H9 (cell line): ENCODE data around the gene ABHD17C. TPM values are rescaled to one million over a fixed set of nuclear protein-coding genes. Genes with fewer than 3 reads are reported as not detected.

Experiments used
- DNase-seq: peaks from one replicate; pipeline ENCODE4 v3.0.0-alpha.2; 2017
- H2AFZ ChIP-seq: one replicate; pipeline ENCODE4 v1.6.1; 2013; ENCODE audit warnings: mild to moderate bottlenecking, low read length, control low read depth, moderate library complexity
- H2AK5ac ChIP-seq: 2 replicates; pipeline ENCODE4 v1.6.1; 2013; ENCODE audit warnings: low read length, control low read depth, mixed read lengths; ENCODE audit not compliant: insufficient read length
- H2BK120ac ChIP-seq: one replicate; pipeline ENCODE4 v1.6.1; 2013; ENCODE audit warnings: low read depth, mild to moderate bottlenecking, low read length, control low read depth, inconsistent platforms; ENCODE audit not compliant: poor library complexity, severe bottlenecking
- H2BK12ac ChIP-seq: 2 replicates; pipeline ENCODE4 v1.6.1; 2013; ENCODE audit warnings: low read length, control low read depth, mixed read lengths, low read depth; ENCODE audit not compliant: insufficient read length
- H2BK15ac ChIP-seq: 2 replicates; pipeline ENCODE4 v1.6.1; 2013; ENCODE audit warnings: low read depth, low read length, control low read depth
- H2BK20ac ChIP-seq: one replicate; pipeline ENCODE4 v1.6.1; 2013; ENCODE audit warnings: low read depth, mild to moderate bottlenecking, low read length, control low read depth, inconsistent platforms; ENCODE audit not compliant: poor library complexity, severe bottlenecking
- H2BK5ac ChIP-seq: 2 replicates; pipeline ENCODE4 v1.6.1; 2013; ENCODE audit warnings: low read length, control low read depth, mixed read lengths; ENCODE audit not compliant: insufficient read length
- H3K14ac ChIP-seq: 2 replicates; pipeline ENCODE4 v1.6.1; 2013; ENCODE audit warnings: low read length, control low read depth; ENCODE audit not compliant: insufficient read depth
- H3K18ac ChIP-seq: 2 replicates; pipeline ENCODE4 v1.6.1; 2013; ENCODE audit warnings: low read depth, mild to moderate bottlenecking, mixed read lengths, low read length, control low read depth; ENCODE audit not compliant: insufficient read length
- H3K23ac ChIP-seq: 2 replicates; pipeline ENCODE4 v1.6.1; 2013; ENCODE audit warnings: low read length, control low read depth, mixed read lengths, low read depth; ENCODE audit not compliant: insufficient read length
- H3K23me2 ChIP-seq: 2 replicates; pipeline ENCODE4 v1.6.1; 2013; ENCODE audit warnings: low read depth, mild to moderate bottlenecking, mixed read lengths, low read length, control low read depth; ENCODE audit not compliant: insufficient read length, poor library complexity, severe bottlenecking
- H3K27ac ChIP-seq: 2 replicates; pipeline ENCODE4 v1.5.1; 2013; ENCODE audit warnings: low read length, control low read depth, mixed read lengths, low read depth; ENCODE audit not compliant: insufficient read length
- H3K27me3 ChIP-seq: 2 replicates; pipeline ENCODE4 v1.6.1; 2013; ENCODE audit warnings: low read length, control low read depth, inconsistent platforms; ENCODE audit not compliant: insufficient read depth
- H3K4ac ChIP-seq: 2 replicates; pipeline ENCODE4 v1.6.1; 2013; ENCODE audit warnings: low read depth, mild to moderate bottlenecking, control low read depth, inconsistent platforms, low read length, moderate library complexity
- H3K4me1 ChIP-seq: 2 replicates; pipeline ENCODE4 v1.6.1; 2013; ENCODE audit warnings: low read length, control low read depth, inconsistent platforms; ENCODE audit not compliant: insufficient read depth
- H3K4me2 ChIP-seq: 2 replicates; pipeline ENCODE4 v1.6.1; 2013; ENCODE audit warnings: low read length, control low read depth, mixed read lengths; ENCODE audit not compliant: insufficient read length, insufficient read depth
- H3K56ac ChIP-seq: 2 replicates; pipeline ENCODE4 v1.6.1; 2013; ENCODE audit warnings: low read depth, mild to moderate bottlenecking, mixed read lengths, low read length, control low read depth; ENCODE audit not compliant: insufficient read length
- H3K79me1 ChIP-seq: 2 replicates; pipeline ENCODE4 v1.6.1; 2013; ENCODE audit warnings: low read depth, mild to moderate bottlenecking, moderate library complexity, low read length, control low read depth, inconsistent platforms; ENCODE audit not compliant: insufficient read depth, poor library complexity, severe bottlenecking
- H3K79me2 ChIP-seq: 2 replicates; pipeline ENCODE4 v1.6.1; 2013; ENCODE audit warnings: low read length, control low read depth, inconsistent platforms; ENCODE audit not compliant: insufficient read depth
- H3K9ac ChIP-seq: 2 replicates; pipeline ENCODE4 v1.6.1; 2013; ENCODE audit warnings: low read length, control low read depth, mixed read lengths; ENCODE audit not compliant: insufficient read length; ENCODE audit errors: extremely low read depth
- H3K9me3 ChIP-seq: one replicate; pipeline ENCODE4 v1.6.1; 2013; ENCODE audit warnings: low read depth, low read length, inconsistent platforms; ENCODE audit not compliant: control insufficient read depth
- H3T11ph ChIP-seq: one replicate; pipeline ENCODE4 v1.6.1; 2013; ENCODE audit warnings: mild to moderate bottlenecking, low read length, control low read depth, inconsistent platforms
- H4K20me1 ChIP-seq: one replicate; pipeline ENCODE4 v1.6.1; 2013; ENCODE audit not compliant: control insufficient read depth, insufficient read length, insufficient read depth
- H4K5ac ChIP-seq: 2 replicates; pipeline ENCODE4 v1.6.1; 2013; ENCODE audit warnings: low read depth, mild to moderate bottlenecking, mixed read lengths, low read length, control low read depth; ENCODE audit not compliant: insufficient read length
- H4K8ac ChIP-seq: replicated peaks from 2 replicates; pipeline ENCODE4 v1.6.1; 2013; ENCODE audit warnings: low read length, control low read depth, mixed read lengths, low read depth; ENCODE audit not compliant: insufficient read length
- H4K91ac ChIP-seq: 2 replicates; pipeline ENCODE4 v1.6.1; 2013; ENCODE audit warnings: low read depth, mild to moderate bottlenecking, moderate library complexity, mixed read lengths, low read length, control low read depth; ENCODE audit not compliant: insufficient read length
- H3K27ac Mint-ChIP-seq, 3 experiments: 2 replicates in 2 of 3; 3 replicates in 1 of 3; pipeline ENCODE4 v1.8.0; 2020 to 2021; ENCODE audit warnings: mixed read lengths in 3 of 3, mild to moderate bottlenecking in 1 of 3, moderate library complexity in 1 of 3
- H3K27me3 Mint-ChIP-seq: 2 replicates; pipeline ENCODE4 v1.8.0; 2021; ENCODE audit warnings: low read depth, mild to moderate bottlenecking, moderate library complexity, mixed read lengths
- H3K36me3 Mint-ChIP-seq, 3 experiments: 2 replicates in 2 of 3; 3 replicates in 1 of 3; pipeline ENCODE4 v1.8.0; 2020 to 2021; ENCODE audit warnings: low read depth in 3 of 3, mixed read lengths in 3 of 3; ENCODE audit not compliant: insufficient read depth in 1 of 3
- H3K4me1 Mint-ChIP-seq, 2 experiments: 2 replicates each; pipeline ENCODE4 v1.8.0; 2020; ENCODE audit warnings: mixed read lengths in 2 of 2
- H3K4me3 Mint-ChIP-seq, 2 experiments: 2 replicates in 1 of 2; 3 replicates in 1 of 2; pipeline ENCODE4 v1.8.0; 2020 to 2021; ENCODE audit warnings: mild to moderate bottlenecking in 2 of 2, mixed read lengths in 2 of 2, moderate library complexity in 1 of 2
- H3K9me3 Mint-ChIP-seq, 2 experiments: 2 replicates in 1 of 2; 3 replicates in 1 of 2; pipeline ENCODE4 v1.8.0; 2020; ENCODE audit warnings: mild to moderate bottlenecking in 2 of 2, mixed read lengths in 2 of 2, moderate library complexity in 1 of 2
- WGBS: extraction: QIAGEN DNeasy Blood & Tissue Kit; methylation state at CpG from one replicate; pipeline ENCODE4 v1.1.7; 2013; ENCODE audit warnings: missing lambda C conversion rate, low lambda C conversion rate, mixed read lengths; ENCODE audit not compliant: insufficient read length; ENCODE audit errors: extremely low coverage; 5-methylcytosine and 5-hydroxymethylcytosine counted together
- total RNA-seq: library from RNA; stranded (reverse); gene quantifications from 2 replicates; pipeline ENCODE4 v1.2.1, GENCODE V29; 2021
- TF ChIP-seq, protein P1 (sequence below): fragments of 200-600 bp; sonication (generic); conservative IDR thresholded peaks from 3 replicates; pipeline ENCODE4 v1.8.0; 2021; ENCODE audit warnings: antibody characterized with exemption, mild to moderate bottlenecking

ABHD17C gene
- total RNA-seq, 1 experiment from 2014 or later: 21.5 TPM

DNA sequence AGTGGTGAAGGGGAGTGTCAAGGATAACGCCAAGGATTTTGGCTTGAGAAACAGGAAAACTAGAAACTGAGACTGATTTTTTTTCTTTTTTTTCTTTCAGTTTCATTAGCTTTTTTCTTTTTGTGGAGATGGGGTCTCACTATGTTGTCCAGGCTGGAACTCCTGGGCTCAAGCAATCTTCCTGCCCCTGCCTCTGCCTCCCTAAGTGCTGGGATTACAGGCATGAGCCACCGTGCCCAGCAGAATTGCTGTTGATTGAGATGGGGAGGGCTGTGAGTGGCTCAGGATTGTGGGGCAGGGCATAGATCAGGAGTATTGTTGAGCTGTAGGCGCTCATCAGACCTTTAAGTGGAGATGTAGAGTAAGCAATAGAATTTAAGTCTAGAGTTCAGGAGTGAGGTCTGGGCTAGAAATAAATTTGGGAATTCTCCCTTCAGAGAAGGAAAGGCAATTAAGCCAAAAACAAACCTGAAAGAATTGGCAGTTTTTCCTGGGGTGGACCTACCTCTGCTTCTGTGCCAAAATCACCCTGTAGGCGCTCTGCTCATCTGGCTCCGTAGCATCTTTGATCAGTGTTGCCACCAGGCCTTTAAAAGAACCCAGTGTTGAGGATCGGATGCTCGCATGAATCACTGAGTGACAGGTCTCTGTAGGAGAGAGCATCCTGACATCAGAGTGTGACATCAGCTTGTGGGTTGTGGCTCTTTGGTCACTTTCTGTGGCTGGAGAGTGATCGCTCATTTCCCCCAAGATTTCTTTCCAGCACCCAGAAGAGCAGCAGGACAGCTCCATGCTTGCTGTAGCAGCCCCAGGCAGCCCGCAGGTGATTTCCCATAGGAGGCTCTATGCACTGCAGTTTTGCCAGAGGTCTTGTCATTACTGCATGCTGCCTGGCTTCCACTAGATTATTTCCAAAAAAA, 15.8 kb downstream of the ABHD17C start:
- 0 out of 2 replicates have a peak, but pooled peaks cover 1% of the 10 kb centered on the region for H3K79me2 ChIP-seq
- H3K18ac ChIP-seq: no peak overlapping the region
- H3K27me3 ChIP-seq: no peaks in the 10 kb centered on the region
- H4K5ac ChIP-seq: no peak overlapping the region
- no peak overlapping the region for H2BK120ac ChIP-seq
- H3K4me3 Mint-ChIP-seq: no peak overlapping the region
- H2BK15ac ChIP-seq: no peak overlapping the region
- H2BK5ac ChIP-seq: no peak overlapping the region
- H3K4me2 ChIP-seq: no peak overlapping the region
- H3K9ac ChIP-seq: no peak overlapping the region
- no peaks in the 10 kb centered on the region; a peak in 1 of 5 replicates for H3K9me3 Mint-ChIP-seq
- peaks cover 2% of the 10 kb centered on the region; the same call in 1 of the 2 replicates for H3K4me1 ChIP-seq
- no peaks in the 10 kb centered on the region for H4K20me1 ChIP-seq
- peaks cover 28 to 44% of the 10 kb centered on the region in 2 experiments for H3K4me1 Mint-ChIP-seq
- no peak overlapping the region for H2AK5ac ChIP-seq
- no peaks in the 10 kb centered on the region for H3K36me3 Mint-ChIP-seq
- no peaks in the 10 kb centered on the region for H3K27me3 Mint-ChIP-seq
- WGBS: no CpG with 5 or more reads among the region's 9 CpGs
- H3K9me3 ChIP-seq: no peaks in the 10 kb centered on the region
- no peak overlapping the region for H4K8ac ChIP-seq
- no peaks in the 10 kb centered on the region for H3K23me2 ChIP-seq
- no peak overlapping the region for H3K14ac ChIP-seq
- no peak overlapping the region for H3K23ac ChIP-seq
- DNase-seq: no peak
- H3K79me1 ChIP-seq: peaks cover 3% of the 10 kb centered on the region
- no peak overlapping the region for H4K91ac ChIP-seq
- no peak overlapping the region for H3K56ac ChIP-seq
- H3K27ac ChIP-seq: no peak overlapping the region
- no peak overlapping the region for H2BK12ac ChIP-seq
- H2AFZ ChIP-seq: no peak overlapping the region
- TF ChIP-seq, protein P1, sequence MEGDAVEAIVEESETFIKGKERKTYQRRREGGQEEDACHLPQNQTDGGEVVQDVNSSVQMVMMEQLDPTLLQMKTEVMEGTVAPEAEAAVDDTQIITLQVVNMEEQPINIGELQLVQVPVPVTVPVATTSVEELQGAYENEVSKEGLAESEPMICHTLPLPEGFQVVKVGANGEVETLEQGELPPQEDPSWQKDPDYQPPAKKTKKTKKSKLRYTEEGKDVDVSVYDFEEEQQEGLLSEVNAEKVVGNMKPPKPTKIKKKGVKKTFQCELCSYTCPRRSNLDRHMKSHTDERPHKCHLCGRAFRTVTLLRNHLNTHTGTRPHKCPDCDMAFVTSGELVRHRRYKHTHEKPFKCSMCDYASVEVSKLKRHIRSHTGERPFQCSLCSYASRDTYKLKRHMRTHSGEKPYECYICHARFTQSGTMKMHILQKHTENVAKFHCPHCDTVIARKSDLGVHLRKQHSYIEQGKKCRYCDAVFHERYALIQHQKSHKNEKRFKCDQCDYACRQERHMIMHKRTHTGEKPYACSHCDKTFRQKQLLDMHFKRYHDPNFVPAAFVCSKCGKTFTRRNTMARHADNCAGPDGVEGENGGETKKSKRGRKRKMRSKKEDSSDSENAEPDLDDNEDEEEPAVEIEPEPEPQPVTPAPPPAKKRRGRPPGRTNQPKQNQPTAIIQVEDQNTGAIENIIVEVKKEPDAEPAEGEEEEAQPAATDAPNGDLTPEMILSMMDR: no peak
- H3K4ac ChIP-seq: no peak overlapping the region
- no peak overlapping the region for H2BK20ac ChIP-seq
- H3K27ac Mint-ChIP-seq: 0 out of 7 replicates have a peak overlapping the region, but pooled peaks of 2 of the 3 experiments have one; percentile 7 to 21
- H3T11ph ChIP-seq: no peak overlapping the region
